Breast epithelium (tissue), 4 donors: ENCODE measurements around the gene C3orf70. TPM values are rescaled to one million over a fixed set of nuclear protein-coding genes. Genes with fewer than 3 reads are reported as not detected.

Source experiments
- DNase-seq, 2 donors: peaks; one replicate each; pipeline ENCODE4 v3.0.0-alpha.2; 2019; ENCODE audit warnings: low spot score in 2 of 2
- H3K27ac ChIP-seq, 2 donors: fragments of 200-600 bp; sonication (generic) in 1 of 2; one replicate each; pipeline ENCODE4 v1.5.1; 2016 to 2019; ENCODE audit warnings: mild to moderate bottlenecking in 1 of 2
- H3K27me3 ChIP-seq, 2 donors: fragments of 200-600 bp; sonication (generic) in 1 of 2; one replicate each; pipeline versions ENCODE4 v1.5.1 to v1.6.0; 2017 to 2019; ENCODE audit warnings: control low read depth in 1 of 2, mild to moderate bottlenecking in 1 of 2
- H3K36me3 ChIP-seq: fragments of 200-600 bp; one replicate; pipeline ENCODE4 v1.5.1; 2019
- H3K4me1 ChIP-seq, 2 donors: fragments of 200-600 bp; sonication (generic); one replicate each; pipeline ENCODE4 v1.5.1; 2016 to 2019; ENCODE audit warnings: control low read depth in 1 of 2
- H3K4me3 ChIP-seq, 3 donors: fragments of 200-600 bp; sonication (generic); 1 replicate in 2 of 3; 2 replicates in 1 of 3; pipeline ENCODE4 v1.5.1; 2016 to 2019; ENCODE audit warnings: mild to moderate bottlenecking in 3 of 3, moderate library complexity in 2 of 3
- H3K9me3 ChIP-seq, 2 donors: fragments of 200-600 bp; sonication (generic) in 1 of 2; one replicate each; pipeline ENCODE4 v1.5.1; 2016 to 2019; ENCODE audit warnings: control low read depth in 1 of 2
- POLR2A ChIP-seq: fragments of 450-650 bp; IDR thresholded peaks from one replicate; pipeline ENCODE4 v1.6.1; 2016; ENCODE audit warnings: antibody characterized with exemption, mild to moderate bottlenecking, moderate library complexity
- POLR2AphosphoS5 ChIP-seq, 3 donors: sonication (generic); formaldehyde crosslinking; IDR thresholded peaks; one replicate each; pipeline ENCODE4 v1.6.1; 2017; ENCODE audit warnings: antibody characterized with exemption in 3 of 3
- intact Hi-C: fragments of 100-400 bp; cut with DNase I; formaldehyde crosslinking; loops from one replicate; pipeline ENCODE4 v1.15.1; 2023; ENCODE audit warnings: low total_unique reads
- total RNA-seq, 3 donors: library from RNA; depleted of rRNA; stranded (reverse); fragments of >200 nt; gene quantifications; one replicate each; pipeline ENCODE4 v1.1.0, GENCODE V29; 2016
- TF ChIP-seq, protein P1 (sequence below), 3 donors: fragments of 450-650 bp; IDR thresholded peaks; one replicate each; pipeline ENCODE4 v1.5.1; 2016 to 2017; ENCODE audit warnings: antibody characterized with exemption in 3 of 3, mild to moderate bottlenecking in 3 of 3, moderate library complexity in 3 of 3

Gene C3orf70
- total RNA-seq, 3 donors from 2014 or later, result 1.3 to 4.8 (median 3.8) TPM

DNA sequence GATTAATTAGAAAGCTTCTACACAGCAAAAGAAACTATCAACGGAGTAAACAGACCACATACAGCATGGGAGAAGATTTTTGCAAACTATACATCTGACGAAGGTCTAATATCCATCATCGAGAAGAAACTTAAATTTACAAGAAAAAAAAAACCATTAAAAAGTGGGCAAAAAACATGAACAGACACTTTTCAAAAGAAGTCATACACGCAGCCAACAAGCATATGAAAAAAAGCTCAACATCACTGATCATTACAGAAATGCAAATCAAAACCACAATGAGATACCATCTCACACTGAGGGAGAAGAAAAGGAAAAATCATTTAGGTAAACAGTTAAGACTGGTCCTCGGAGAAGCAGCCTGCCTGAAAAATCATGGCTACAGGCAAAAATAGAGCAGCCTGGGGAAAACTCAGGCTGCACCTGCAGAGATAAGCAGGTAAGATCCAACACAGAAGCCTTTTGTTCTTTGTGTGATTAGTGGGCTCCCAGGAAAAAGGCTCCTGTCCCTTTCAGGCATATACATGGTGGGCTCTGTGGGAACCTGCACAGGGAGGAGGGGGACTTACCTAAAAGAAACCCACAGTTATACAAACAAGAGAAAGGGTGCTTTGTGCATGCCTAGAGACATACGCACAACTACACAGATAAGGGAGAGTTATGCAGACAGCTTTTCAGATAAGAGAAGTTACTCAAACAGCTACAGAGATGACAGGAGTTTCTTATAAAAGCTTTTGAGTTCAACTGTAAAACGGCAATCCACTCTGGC is 49.3 kb downstream of the C3orf70 start:
- no peaks in the 10 kb centered on the region for H3K27me3 ChIP-seq
- intact Hi-C loops, result no loop called here
- no peak for TF ChIP-seq POLR2AphosphoS5 (IDR thresholded peaks at IDR 0.05)
- TF ChIP-seq, protein P1, sequence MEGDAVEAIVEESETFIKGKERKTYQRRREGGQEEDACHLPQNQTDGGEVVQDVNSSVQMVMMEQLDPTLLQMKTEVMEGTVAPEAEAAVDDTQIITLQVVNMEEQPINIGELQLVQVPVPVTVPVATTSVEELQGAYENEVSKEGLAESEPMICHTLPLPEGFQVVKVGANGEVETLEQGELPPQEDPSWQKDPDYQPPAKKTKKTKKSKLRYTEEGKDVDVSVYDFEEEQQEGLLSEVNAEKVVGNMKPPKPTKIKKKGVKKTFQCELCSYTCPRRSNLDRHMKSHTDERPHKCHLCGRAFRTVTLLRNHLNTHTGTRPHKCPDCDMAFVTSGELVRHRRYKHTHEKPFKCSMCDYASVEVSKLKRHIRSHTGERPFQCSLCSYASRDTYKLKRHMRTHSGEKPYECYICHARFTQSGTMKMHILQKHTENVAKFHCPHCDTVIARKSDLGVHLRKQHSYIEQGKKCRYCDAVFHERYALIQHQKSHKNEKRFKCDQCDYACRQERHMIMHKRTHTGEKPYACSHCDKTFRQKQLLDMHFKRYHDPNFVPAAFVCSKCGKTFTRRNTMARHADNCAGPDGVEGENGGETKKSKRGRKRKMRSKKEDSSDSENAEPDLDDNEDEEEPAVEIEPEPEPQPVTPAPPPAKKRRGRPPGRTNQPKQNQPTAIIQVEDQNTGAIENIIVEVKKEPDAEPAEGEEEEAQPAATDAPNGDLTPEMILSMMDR (IDR thresholded peaks at IDR 0.05), result no peak
- TF ChIP-seq POLR2A, result no peak

GRCh38 chr3:185094697-185095096 is 58.2 kb downstream of the C3orf70 start:
- no peak for TF ChIP-seq POLR2A
- TF ChIP-seq, protein P1 (IDR thresholded peaks at IDR 0.05), result no peak
- no peak for TF ChIP-seq POLR2AphosphoS5 (IDR thresholded peaks at IDR 0.05)

More for the DNA sequence above, 49.3 kb downstream of the C3orf70 start:
- peaks cover 0 to 14% of the 10 kb centered on the region in 2 donors for H3K9me3 ChIP-seq
- H3K4me1 ChIP-seq, result no peaks in the 10 kb centered on the region
- DNase-seq, result no peak
- H3K36me3 ChIP-seq, result no peaks in the 10 kb centered on the region
- H3K27ac ChIP-seq, result no peak overlapping the region
- no peak overlapping the region for H3K4me3 ChIP-seq

DNA sequence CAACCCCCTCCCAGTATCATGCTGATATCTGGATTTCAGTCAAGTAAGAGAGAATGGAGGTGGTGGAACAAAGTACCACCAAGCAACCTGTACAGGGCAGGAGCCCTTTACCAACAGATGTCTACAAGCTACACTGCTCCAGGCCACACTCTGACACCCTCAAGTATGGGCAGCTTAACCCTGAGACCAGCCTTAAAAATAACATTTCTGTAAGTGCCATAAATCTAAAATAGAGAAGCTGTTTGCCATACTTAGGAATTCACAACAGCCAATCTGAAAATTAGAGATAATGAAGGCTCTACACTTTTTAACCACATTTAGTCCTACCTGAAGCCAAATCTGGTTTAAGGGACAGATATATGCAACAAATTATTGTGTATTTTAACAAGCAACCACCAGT is 59.7 kb downstream of the C3orf70 start:
- no peaks in the 10 kb centered on the region for H3K9me3 ChIP-seq
- DNase-seq, result no peak
- no peaks in the 10 kb centered on the region for H3K36me3 ChIP-seq
- H3K4me3 ChIP-seq, result no peak overlapping the region
- no peaks in the 10 kb centered on the region for H3K27me3 ChIP-seq
- TF ChIP-seq POLR2AphosphoS5 (IDR thresholded peaks at IDR 0.05) (no peak), POLR2A (no peak)
- TF ChIP-seq, protein P1 (IDR thresholded peaks at IDR 0.05), result no peak
- H3K27ac ChIP-seq, result no peak overlapping the region
- no peaks in the 10 kb centered on the region for H3K4me1 ChIP-seq
- intact Hi-C loops, result no loop called here

More at GRCh38 chr3:185094697-185095096, 58.2 kb downstream of the C3orf70 start:
- H3K27me3 ChIP-seq, result no peaks in the 10 kb centered on the region
- no peak overlapping the region for H3K27ac ChIP-seq
- H3K9me3 ChIP-seq, result no peaks in the 10 kb centered on the region
- intact Hi-C loops, result no loop called here
- H3K36me3 ChIP-seq, result no peaks in the 10 kb centered on the region
- no peak overlapping the region for H3K4me3 ChIP-seq
- no peaks in the 10 kb centered on the region for H3K4me1 ChIP-seq
- no peak for DNase-seq

DNA sequence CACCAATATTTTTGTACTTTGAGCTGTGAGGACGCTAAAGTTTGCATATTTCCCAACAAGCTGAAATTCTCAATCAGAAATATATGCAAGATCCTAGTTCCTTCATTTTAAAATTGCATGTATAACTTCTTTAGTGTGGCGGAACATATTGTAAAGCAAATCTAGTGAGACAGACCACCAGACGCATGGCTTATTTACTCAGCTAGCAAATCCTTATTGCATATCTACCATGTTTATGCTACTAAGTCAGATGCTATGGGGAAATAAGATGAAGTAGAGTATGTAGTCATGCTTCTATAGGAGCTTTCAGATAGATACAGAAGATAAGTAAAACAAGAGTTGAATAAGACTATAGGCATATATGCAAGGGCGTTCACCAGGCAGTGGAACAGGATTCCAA is 62.0 kb downstream of the C3orf70 start:
- Histone ChIP-seq H3K4me1 (no peaks in the 10 kb centered on the region), H3K9me3 (no peaks in the 10 kb centered on the region), H3K4me3 (no peak overlapping the region), H3K27me3 (no peaks in the 10 kb centered on the region), H3K36me3 (no peaks in the 10 kb centered on the region), H3K27ac (no peak overlapping the region)
- TF ChIP-seq POLR2A, result no peak
- TF ChIP-seq POLR2AphosphoS5 (IDR thresholded peaks at IDR 0.05), result no peak
- TF ChIP-seq, protein P1 (IDR thresholded peaks at IDR 0.05), result no peak
- intact Hi-C loops, result no loop called here
- DNase-seq, result no peak

DNA sequence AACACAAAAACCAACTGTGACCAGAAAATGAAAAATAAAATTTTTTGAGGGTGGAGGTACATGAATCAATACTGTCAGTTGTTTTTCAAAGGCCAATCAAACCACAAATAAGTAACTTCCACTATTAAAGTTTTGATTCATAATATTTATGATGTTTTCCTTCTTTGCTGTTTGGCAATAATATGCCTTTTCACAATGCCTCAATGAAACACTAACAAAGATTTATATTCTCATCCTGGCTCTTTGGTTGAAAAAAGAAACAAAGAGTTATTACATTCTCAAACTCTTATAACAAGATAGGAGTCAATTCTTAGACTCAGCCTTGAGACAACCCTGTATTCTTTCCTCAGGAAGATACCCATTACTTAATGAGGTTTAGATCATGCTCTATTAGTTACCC is 63.1 kb downstream of the C3orf70 start:
- no peak overlapping the region for H3K27ac ChIP-seq

More for the DNA sequence above, 63.1 kb downstream of the C3orf70 start:
- Histone ChIP-seq H3K27me3 (no peaks in the 10 kb centered on the region), H3K36me3 (no peaks in the 10 kb centered on the region), H3K9me3 (no peaks in the 10 kb centered on the region), H3K4me3 (no peak overlapping the region), H3K4me1 (no peaks in the 10 kb centered on the region)
- no peak for TF ChIP-seq POLR2A
- intact Hi-C loops, result loop anchor here (5.0 kb wide), 1 partner anchor 388 kb away; no protein-coding TSS in a partner anchor
- no peak for DNase-seq
